Measurements from ENCODE around the gene BUD23. TPM values are rescaled to one million over a fixed set of nuclear protein-coding genes. Genes with fewer than 3 reads are reported as not detected.

Gene BUD23
- total and polyA plus RNA-seq, 2 experiments from 2014 or later = 63.9 to 170 TPM

DNA sequence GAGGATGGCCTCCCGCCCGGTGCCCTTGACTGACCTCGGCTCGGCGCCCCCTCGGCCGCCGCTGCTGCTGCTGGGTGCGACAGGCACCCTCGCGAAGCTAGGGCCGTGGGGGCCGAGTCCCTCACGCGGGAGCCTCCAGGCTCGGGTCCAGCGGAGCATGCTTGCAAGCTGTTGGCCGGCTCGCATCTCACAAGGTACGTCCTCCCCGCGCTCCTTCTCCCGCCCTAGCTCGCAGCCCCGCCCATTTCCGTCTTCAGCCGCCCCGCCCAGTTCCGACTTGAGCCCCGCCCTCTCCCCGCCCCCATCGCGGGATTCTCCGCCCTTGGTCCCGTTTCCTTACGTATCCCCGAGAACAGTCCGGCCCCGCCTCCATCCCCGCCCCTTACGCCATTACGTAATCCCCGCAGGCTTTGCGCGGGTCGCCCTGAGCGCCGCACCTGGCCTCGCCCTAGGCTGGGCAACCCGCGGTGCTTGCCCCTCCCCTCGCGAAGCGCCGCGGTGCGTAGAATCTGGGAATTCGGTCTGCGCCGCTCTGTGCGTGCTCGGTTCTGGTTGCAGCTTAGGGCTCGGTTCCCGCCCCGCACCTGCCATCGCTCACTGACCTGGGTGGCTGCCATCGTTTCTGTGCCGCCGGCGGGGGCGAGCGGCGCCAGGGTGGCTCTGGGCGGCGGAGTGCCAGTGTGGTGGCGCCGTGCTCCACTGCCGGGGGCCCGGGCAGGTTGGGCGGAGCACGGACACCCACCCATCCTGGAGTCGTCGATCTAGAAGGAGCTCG, 55.4 kb downstream of the BUD23 start, which contains the start of gene ABHD11:
TSS of gene ABHD11 (minus strand) at position 191 of the 775 bp plus-strand sequence. CDS start at position 159, 32 bp downstream.
- DNase-seq (ENCODE audit: low read depth in 1 of 2, low spot score in 1 of 2) = peak; percentile 98
- no peaks in the 10 kb centered on the region for H3K4me1 ChIP-seq (ENCODE audit: low read depth)
- peak within 1 kb of the TSS; percentile 48 for H3K4me3 ChIP-seq
- peak within 1 kb of the TSS; percentile 50 for H3K27ac ChIP-seq
- no peaks in the 10 kb centered on the region for H3K27me3 ChIP-seq
- no peaks in the 10 kb centered on the region for H3K36me3 ChIP-seq
- H3K9me3 ChIP-seq (ENCODE audit: low read depth) = no peaks in the 10 kb centered on the region
- TF ChIP-seq, protein P1, sequence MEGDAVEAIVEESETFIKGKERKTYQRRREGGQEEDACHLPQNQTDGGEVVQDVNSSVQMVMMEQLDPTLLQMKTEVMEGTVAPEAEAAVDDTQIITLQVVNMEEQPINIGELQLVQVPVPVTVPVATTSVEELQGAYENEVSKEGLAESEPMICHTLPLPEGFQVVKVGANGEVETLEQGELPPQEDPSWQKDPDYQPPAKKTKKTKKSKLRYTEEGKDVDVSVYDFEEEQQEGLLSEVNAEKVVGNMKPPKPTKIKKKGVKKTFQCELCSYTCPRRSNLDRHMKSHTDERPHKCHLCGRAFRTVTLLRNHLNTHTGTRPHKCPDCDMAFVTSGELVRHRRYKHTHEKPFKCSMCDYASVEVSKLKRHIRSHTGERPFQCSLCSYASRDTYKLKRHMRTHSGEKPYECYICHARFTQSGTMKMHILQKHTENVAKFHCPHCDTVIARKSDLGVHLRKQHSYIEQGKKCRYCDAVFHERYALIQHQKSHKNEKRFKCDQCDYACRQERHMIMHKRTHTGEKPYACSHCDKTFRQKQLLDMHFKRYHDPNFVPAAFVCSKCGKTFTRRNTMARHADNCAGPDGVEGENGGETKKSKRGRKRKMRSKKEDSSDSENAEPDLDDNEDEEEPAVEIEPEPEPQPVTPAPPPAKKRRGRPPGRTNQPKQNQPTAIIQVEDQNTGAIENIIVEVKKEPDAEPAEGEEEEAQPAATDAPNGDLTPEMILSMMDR (IDR thresholded peaks at IDR 0.05; ENCODE audit: low read depth, low read length) = no peak

DNA sequence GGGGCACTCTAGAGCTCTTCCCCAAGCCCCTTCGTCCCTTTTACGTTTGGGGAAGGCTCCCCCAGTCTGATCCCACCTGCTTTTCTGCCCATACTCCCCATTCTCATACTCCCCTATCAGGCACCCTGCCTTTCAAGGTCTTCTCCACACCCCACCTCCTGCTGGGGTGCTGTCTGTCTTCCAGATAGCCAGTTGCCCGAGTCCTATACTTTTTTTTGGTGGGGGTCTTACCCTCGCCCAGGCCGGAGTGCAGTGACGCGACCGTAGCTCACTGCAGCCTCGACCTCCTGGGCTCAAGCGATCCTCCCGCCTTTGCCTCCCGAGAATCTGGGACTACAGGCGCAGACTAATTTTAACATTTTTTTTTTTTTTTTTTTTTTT, 56.0 kb downstream of the BUD23 start:
- Histone ChIP-seq H3K36me3 (no peaks in the 10 kb centered on the region), H3K4me1 (ENCODE audit: low read depth) (no peaks in the 10 kb centered on the region), H3K9me3 (ENCODE audit: low read depth) (no peaks in the 10 kb centered on the region), H3K27ac (peak overlapping the region; percentile 50), H3K4me3 (peak overlapping the region; percentile 48), H3K27me3 (no peaks in the 10 kb centered on the region)
- TF ChIP-seq, protein P1 (IDR thresholded peaks at IDR 0.05; ENCODE audit: low read depth, low read length) = no peak
- no peak for DNase-seq (ENCODE audit: low read depth in 1 of 2, low spot score in 1 of 2)

DNA sequence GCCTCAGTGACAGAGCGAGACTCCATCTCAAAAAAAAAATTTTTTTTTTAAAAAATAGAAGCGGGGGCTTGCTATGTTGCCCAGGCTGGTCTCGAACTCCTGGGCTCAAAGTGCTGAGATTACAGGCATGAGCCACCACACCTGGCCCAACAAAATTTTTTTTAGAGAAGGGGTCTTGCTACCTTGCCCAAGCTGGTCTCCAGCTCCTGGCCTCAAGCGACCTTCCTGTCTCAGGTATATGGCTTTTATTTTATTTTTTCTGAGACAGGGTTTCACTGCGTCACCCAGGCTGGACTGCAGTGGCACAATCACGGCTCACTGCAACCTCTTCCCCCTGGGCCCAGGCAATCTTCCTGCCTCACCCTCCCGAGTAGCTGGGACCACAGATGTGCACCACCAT, 56.8 kb downstream of the BUD23 start:
- DNase-seq (ENCODE audit: low read depth in 1 of 2, low spot score in 1 of 2) = no peak
- Histone ChIP-seq H3K36me3 (no peaks in the 10 kb centered on the region), H3K27ac (no peak overlapping the region), H3K9me3 (ENCODE audit: low read depth) (no peaks in the 10 kb centered on the region), H3K4me1 (ENCODE audit: low read depth) (no peaks in the 10 kb centered on the region), H3K4me3 (no peak overlapping the region), H3K27me3 (no peaks in the 10 kb centered on the region)
- TF ChIP-seq, protein P1 (IDR thresholded peaks at IDR 0.05; ENCODE audit: low read depth, low read length) = no peak

DNA sequence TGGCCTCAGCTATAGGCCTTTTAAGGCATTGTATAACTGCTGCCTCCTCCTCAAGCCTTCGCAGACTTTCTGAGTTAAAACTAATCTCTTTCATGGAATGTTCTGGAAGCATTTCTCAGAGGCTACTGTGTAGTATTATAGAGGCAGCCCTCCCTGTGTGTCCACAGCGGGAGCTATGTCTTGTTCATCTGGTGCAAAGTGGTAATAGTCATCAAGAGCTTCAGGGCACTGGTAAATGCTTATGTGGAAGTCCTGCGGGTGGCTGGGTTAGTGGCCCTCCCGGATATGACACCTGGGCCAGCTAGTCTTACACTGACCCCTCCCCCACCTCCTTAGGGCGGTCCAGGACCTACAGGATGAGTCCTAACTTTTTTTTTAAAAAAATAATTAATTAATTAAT, 57.4 kb downstream of the BUD23 start:
- Histone ChIP-seq H3K4me1 (ENCODE audit: low read depth) (no peaks in the 10 kb centered on the region), H3K9me3 (ENCODE audit: low read depth) (no peaks in the 10 kb centered on the region), H3K36me3 (no peaks in the 10 kb centered on the region), H3K4me3 (no peak overlapping the region), H3K27ac (no peak overlapping the region), H3K27me3 (no peaks in the 10 kb centered on the region)
- TF ChIP-seq, protein P1 (IDR thresholded peaks at IDR 0.05; ENCODE audit: low read depth, low read length) = no peak
- DNase-seq (ENCODE audit: low read depth in 1 of 2, low spot score in 1 of 2) = no peak

DNA sequence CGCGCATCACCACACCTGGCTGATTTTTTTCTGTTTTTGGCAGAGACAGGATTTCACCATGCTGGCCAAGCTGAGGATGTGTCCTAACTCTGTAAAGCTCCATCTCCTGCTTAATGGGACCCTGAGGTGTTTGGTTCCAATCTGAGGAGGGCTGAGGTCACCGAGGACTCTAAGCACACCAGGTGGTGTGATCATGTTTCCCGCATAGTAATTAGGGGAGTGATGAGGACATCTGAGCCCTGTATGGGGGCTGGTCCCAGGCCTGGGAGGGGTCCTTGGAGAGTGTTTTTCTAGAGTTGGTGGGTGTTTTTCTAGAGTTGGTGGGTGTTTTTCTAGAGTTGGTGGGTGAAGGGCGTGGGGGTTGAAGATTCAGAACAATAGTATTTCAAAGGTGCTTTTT, 58.2 kb downstream of the BUD23 start:
- H3K27ac ChIP-seq = no peak overlapping the region
- DNase-seq (ENCODE audit: low read depth in 1 of 2, low spot score in 1 of 2) = no peak
- no peaks in the 10 kb centered on the region for H3K36me3 ChIP-seq
- no peaks in the 10 kb centered on the region for H3K4me1 ChIP-seq (ENCODE audit: low read depth)
- TF ChIP-seq, protein P1 (IDR thresholded peaks at IDR 0.05; ENCODE audit: low read depth, low read length) = no peak
- no peak overlapping the region for H3K4me3 ChIP-seq
- no peaks in the 10 kb centered on the region for H3K9me3 ChIP-seq (ENCODE audit: low read depth)
- no peaks in the 10 kb centered on the region for H3K27me3 ChIP-seq

Data from cardiac muscle cell (in vitro differentiated cells and primary cell).